GM23338 (cell line): ENCODE results near the gene EPG5. TPM values are rescaled to one million over a fixed set of nuclear protein-coding genes. Genes with fewer than 3 reads are reported as not detected.

ENCODE experiments used
- ATAC-seq: fragments of 200-7000 bp; cut with Tn5 transposase; 3 replicates; pipeline ENCODE4 v1.9.1; 2020
- DNase-seq: peaks from one replicate; pipeline ENCODE4 v3.0.0-alpha.2; 2015; ENCODE audit warnings: low spot score
- H2AFZ ChIP-seq: fragments of 200-600 bp; sonication (generic); 2 replicates; pipeline ENCODE4 v1.8.0; 2016; ENCODE audit warnings: antibody characterized with exemption, mild to moderate bottlenecking, moderate library complexity
- H3F3A ChIP-seq: fragments of 200-600 bp; sonication (generic); replicated peaks from 2 replicates; pipeline ENCODE4 v1.8.0; 2017; ENCODE audit warnings: antibody characterized with exemption, mixed run types, low read depth
- H3K27ac ChIP-seq: fragments of 200-600 bp; sonication (generic); 2 replicates; pipeline ENCODE4 v1.6.1; 2016; ENCODE audit warnings: low read depth
- H3K27me3 ChIP-seq: fragments of 200-600 bp; sonication (generic); 2 replicates; pipeline ENCODE4 v1.8.0; 2016; ENCODE audit warnings: mild to moderate bottlenecking, mixed run types, moderate library complexity; ENCODE audit not compliant: insufficient read depth
- H3K36me3 ChIP-seq: fragments of 200-600 bp; sonication (generic); 2 replicates; pipeline ENCODE4 v1.8.0; 2016; ENCODE audit warnings: mild to moderate bottlenecking; ENCODE audit not compliant: insufficient read depth
- H3K4me1 ChIP-seq: fragments of 200-600 bp; sonication (generic); 2 replicates; pipeline ENCODE4 v1.8.0; 2016; ENCODE audit warnings: mild to moderate bottlenecking, moderate library complexity; ENCODE audit not compliant: insufficient read depth
- H3K4me2 ChIP-seq: fragments of 200-600 bp; sonication (generic); 2 replicates; pipeline ENCODE4 v1.7.1; 2017; ENCODE audit warnings: mixed run types
- H3K4me3 ChIP-seq: fragments of 200-600 bp; sonication (generic); 2 replicates; pipeline ENCODE4 v1.6.1; 2016; ENCODE audit warnings: mixed run types
- H3K79me2 ChIP-seq: fragments of 200-600 bp; sonication (generic); replicated peaks from 2 replicates; pipeline ENCODE4 v1.8.0; 2017; ENCODE audit warnings: mild to moderate bottlenecking; ENCODE audit not compliant: insufficient read depth
- H3K9me2 ChIP-seq: fragments of 200-600 bp; sonication (generic); 2 replicates; pipeline ENCODE4 v1.8.0; 2017; ENCODE audit not compliant: insufficient read depth
- H4K20me1 ChIP-seq: fragments of 200-600 bp; sonication (generic); replicated peaks from 2 replicates; pipeline ENCODE4 v1.8.0; 2017; ENCODE audit warnings: mild to moderate bottlenecking; ENCODE audit not compliant: insufficient read depth
- H3K27ac Mint-ChIP-seq: 2 replicates; pipeline ENCODE4 v1.8.0; 2020; ENCODE audit warnings: inconsistent platforms, mild to moderate bottlenecking, moderate library complexity, mixed read lengths
- H3K27me3 Mint-ChIP-seq: 3 replicates; pipeline ENCODE4 v1.8.0; 2022; ENCODE audit warnings: low read depth, mild to moderate bottlenecking, moderate library complexity, mixed read lengths, inconsistent platforms; ENCODE audit not compliant: insufficient read depth, poor library complexity
- H3K36me3 Mint-ChIP-seq: 3 replicates; pipeline ENCODE4 v1.8.0; 2021; ENCODE audit warnings: low read depth, mild to moderate bottlenecking, inconsistent platforms, moderate library complexity, mixed read lengths
- H3K4me1 Mint-ChIP-seq: 3 replicates; pipeline ENCODE4 v1.8.0; 2020; ENCODE audit warnings: mild to moderate bottlenecking, inconsistent platforms, mixed read lengths
- H3K4me3 Mint-ChIP-seq: 3 replicates; pipeline ENCODE4 v1.8.0; 2021; ENCODE audit warnings: moderate library complexity, mild to moderate bottlenecking, inconsistent platforms, mixed read lengths
- H3K9me3 Mint-ChIP-seq: 3 replicates; pipeline ENCODE4 v1.8.0; 2020; ENCODE audit warnings: moderate library complexity, mild to moderate bottlenecking, inconsistent platforms, mixed read lengths
- CREB1 ChIP-seq: fragments of 250-450 bp; sonication (Bioruptor Pico); IDR thresholded peaks from 2 replicates; pipeline ENCODE4 v1.5.0; 2020; ENCODE audit warnings: low read depth, mild to moderate bottlenecking, moderate library complexity
- EZH2 ChIP-seq: fragments of 200-600 bp; sonication (generic); IDR thresholded peaks from one replicate; pipeline ENCODE4 v1.8.0; 2017; ENCODE audit warnings: antibody characterized with exemption, mild to moderate bottlenecking, low read depth; ENCODE audit not compliant: unreplicated experiment
- EZH2phosphoT487 ChIP-seq: fragments of 200-600 bp; sonication (generic); IDR thresholded peaks from one replicate; pipeline ENCODE4 v1.8.1; 2018; ENCODE audit warnings: antibody characterized with exemption; ENCODE audit not compliant: unreplicated experiment
- JUNB ChIP-seq: IDR thresholded peaks from one replicate; pipeline ENCODE4 v1.6.1; 2016; ENCODE audit warnings: antibody characterized with exemption; ENCODE audit not compliant: unreplicated experiment
- NANOG ChIP-seq: IDR thresholded peaks from 2 replicates; pipeline ENCODE4 v1.6.1; 2016; ENCODE audit warnings: antibody characterized with exemption, borderline replicate concordance
- POLR2AphosphoS5 ChIP-seq: IDR thresholded peaks from 2 replicates; pipeline ENCODE4 v1.6.1; 2016; ENCODE audit warnings: antibody characterized with exemption, low read depth
- STAT1 ChIP-seq: IDR thresholded peaks from one replicate; pipeline ENCODE4 v1.6.1; 2016; ENCODE audit warnings: antibody characterized with exemption; ENCODE audit not compliant: unreplicated experiment
- ZNF114 ChIP-seq: fragments of 250-450 bp; sonication (Bioruptor Pico); IDR thresholded peaks from 2 replicates; pipeline ENCODE4 v1.5.0; 2020; ENCODE audit warnings: mild to moderate bottlenecking, moderate library complexity
- ZNF331 ChIP-seq: fragments of 250-450 bp; sonication (Bioruptor Pico); IDR thresholded peaks from 2 replicates; pipeline ENCODE4 v1.5.0; 2020; ENCODE audit warnings: low read depth, mild to moderate bottlenecking, moderate library complexity
- polyA plus RNA-seq: library from polyadenylated mRNA; unstranded; fragments of >200 nt; fragmentation: Nextera tagmentation; extraction: Ambion mirVana; gene quantifications from 2 replicates; pipeline ENCODE4 v1.2.1, GENCODE V29; 2016
- total RNA-seq: library from RNA; depleted of rRNA; stranded (reverse); fragments of >200 nt; shearing (Covaris generic); gene quantifications from 2 replicates; pipeline ENCODE4 v1.2.3, GENCODE V29; 2014
- TF ChIP-seq, protein P1 (sequence below), 2 experiments: fragments of 200-600 bp in 1 of 2; sonication (generic) in 1 of 2; conservative IDR thresholded peaks; 2 replicates each; pipeline versions ENCODE4 v1.5.1 to v1.6.1; 2016 to 2017; ENCODE audit warnings: antibody characterized with exemption in 2 of 2, low read depth in 2 of 2, mild to moderate bottlenecking in 2 of 2, moderate library complexity in 1 of 2
- TF ChIP-seq, protein P2 (sequence below): fragments of 250-450 bp; sonication (Bioruptor Pico); IDR thresholded peaks from 2 replicates; pipeline ENCODE4 v1.5.0; 2020; ENCODE audit warnings: mild to moderate bottlenecking, moderate library complexity
- TF ChIP-seq, protein P3 (sequence below): IDR thresholded peaks from one replicate; pipeline ENCODE4 v1.6.1; 2018; ENCODE audit warnings: antibody characterized with exemption; ENCODE audit not compliant: unreplicated experiment
- TF ChIP-seq, protein P4 (sequence below): IDR thresholded peaks from 2 replicates; pipeline ENCODE4 v1.6.1; 2016; ENCODE audit warnings: antibody characterized with exemption

The EPG5 gene
- total and polyA plus RNA-seq, 2 experiments from 2014 or later: 4.1 to 29.2 TPM

DNA sequence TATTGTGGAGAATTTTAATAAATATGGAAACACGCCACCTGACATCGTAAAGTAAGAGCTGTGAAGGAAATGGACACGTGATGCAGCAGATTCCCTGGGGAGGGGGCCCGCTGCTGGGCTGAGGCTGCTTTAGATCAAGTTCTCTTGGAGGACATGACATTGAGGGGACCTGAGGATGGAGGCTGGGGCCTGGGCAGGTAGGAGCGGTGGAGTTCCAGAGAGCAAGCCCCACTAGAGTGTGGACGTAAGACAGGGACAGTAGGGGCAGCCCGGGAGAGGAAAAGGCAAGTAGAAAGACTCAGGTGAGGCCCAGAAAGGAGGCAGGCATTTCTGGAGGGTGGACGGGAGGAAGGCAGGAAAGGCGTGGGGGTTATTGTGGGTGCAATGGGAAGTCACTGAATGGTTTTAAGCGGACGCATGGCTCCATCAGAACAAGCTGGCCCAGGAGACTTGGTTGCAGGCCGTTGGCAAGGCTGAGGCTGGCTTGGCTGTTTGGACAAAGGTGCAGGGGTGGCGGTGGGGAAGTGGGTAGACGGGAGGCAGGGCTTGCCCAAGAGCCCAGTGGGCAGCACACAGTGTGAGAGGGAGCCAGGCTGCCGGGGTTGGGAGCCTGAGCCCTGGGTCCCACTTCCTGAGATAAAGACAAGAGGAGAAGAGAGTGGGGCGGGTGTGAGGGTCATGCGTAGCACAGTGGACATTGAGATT, 125.9 kb downstream of the EPG5 start:
- Mint-ChIP-seq H3K9me3 (no peaks in the 10 kb centered on the region), H3K4me1 (peaks cover 20% of the 10 kb centered on the region), H3K27me3 (peaks cover 18% of the 10 kb centered on the region), H3K36me3 (no peaks in the 10 kb centered on the region; the same call in 2 of the 3 replicates), H3K4me3 (no peak overlapping the region), H3K27ac (no peak overlapping the region)
- Histone ChIP-seq H3K4me2 (no peak overlapping the region), H3K9me2 (no peaks in the 10 kb centered on the region), H3K4me1 (peaks cover 13% of the 10 kb centered on the region; the same call in 1 of the 2 replicates), H4K20me1 (no peaks in the 10 kb centered on the region), H3K27me3 (peaks cover 26% of the 10 kb centered on the region), H3K27ac (no peak overlapping the region), H2AFZ (no peak overlapping the region), H3K36me3 (no peaks in the 10 kb centered on the region), H3K4me3 (no peak overlapping the region), H3F3A (0 out of 2 replicates have a peak, but pooled peaks cover 4% of the 10 kb centered on the region), H3K79me2 (no peaks in the 10 kb centered on the region)
- DNase-seq (no peak), ATAC-seq (no peak)
- TF ChIP-seq, protein P1, sequence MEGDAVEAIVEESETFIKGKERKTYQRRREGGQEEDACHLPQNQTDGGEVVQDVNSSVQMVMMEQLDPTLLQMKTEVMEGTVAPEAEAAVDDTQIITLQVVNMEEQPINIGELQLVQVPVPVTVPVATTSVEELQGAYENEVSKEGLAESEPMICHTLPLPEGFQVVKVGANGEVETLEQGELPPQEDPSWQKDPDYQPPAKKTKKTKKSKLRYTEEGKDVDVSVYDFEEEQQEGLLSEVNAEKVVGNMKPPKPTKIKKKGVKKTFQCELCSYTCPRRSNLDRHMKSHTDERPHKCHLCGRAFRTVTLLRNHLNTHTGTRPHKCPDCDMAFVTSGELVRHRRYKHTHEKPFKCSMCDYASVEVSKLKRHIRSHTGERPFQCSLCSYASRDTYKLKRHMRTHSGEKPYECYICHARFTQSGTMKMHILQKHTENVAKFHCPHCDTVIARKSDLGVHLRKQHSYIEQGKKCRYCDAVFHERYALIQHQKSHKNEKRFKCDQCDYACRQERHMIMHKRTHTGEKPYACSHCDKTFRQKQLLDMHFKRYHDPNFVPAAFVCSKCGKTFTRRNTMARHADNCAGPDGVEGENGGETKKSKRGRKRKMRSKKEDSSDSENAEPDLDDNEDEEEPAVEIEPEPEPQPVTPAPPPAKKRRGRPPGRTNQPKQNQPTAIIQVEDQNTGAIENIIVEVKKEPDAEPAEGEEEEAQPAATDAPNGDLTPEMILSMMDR (conservative IDR thresholded peaks at IDR 0.05; ENCODE audit: low read depth in 2 of 2): no peak
- no peak for TF ChIP-seq ZNF114 (CRISPR knock-in tag)
- TF ChIP-seq EZH2: no peak
- TF ChIP-seq JUNB: no peak
- no peak for TF ChIP-seq STAT1
- TF ChIP-seq, protein P2, sequence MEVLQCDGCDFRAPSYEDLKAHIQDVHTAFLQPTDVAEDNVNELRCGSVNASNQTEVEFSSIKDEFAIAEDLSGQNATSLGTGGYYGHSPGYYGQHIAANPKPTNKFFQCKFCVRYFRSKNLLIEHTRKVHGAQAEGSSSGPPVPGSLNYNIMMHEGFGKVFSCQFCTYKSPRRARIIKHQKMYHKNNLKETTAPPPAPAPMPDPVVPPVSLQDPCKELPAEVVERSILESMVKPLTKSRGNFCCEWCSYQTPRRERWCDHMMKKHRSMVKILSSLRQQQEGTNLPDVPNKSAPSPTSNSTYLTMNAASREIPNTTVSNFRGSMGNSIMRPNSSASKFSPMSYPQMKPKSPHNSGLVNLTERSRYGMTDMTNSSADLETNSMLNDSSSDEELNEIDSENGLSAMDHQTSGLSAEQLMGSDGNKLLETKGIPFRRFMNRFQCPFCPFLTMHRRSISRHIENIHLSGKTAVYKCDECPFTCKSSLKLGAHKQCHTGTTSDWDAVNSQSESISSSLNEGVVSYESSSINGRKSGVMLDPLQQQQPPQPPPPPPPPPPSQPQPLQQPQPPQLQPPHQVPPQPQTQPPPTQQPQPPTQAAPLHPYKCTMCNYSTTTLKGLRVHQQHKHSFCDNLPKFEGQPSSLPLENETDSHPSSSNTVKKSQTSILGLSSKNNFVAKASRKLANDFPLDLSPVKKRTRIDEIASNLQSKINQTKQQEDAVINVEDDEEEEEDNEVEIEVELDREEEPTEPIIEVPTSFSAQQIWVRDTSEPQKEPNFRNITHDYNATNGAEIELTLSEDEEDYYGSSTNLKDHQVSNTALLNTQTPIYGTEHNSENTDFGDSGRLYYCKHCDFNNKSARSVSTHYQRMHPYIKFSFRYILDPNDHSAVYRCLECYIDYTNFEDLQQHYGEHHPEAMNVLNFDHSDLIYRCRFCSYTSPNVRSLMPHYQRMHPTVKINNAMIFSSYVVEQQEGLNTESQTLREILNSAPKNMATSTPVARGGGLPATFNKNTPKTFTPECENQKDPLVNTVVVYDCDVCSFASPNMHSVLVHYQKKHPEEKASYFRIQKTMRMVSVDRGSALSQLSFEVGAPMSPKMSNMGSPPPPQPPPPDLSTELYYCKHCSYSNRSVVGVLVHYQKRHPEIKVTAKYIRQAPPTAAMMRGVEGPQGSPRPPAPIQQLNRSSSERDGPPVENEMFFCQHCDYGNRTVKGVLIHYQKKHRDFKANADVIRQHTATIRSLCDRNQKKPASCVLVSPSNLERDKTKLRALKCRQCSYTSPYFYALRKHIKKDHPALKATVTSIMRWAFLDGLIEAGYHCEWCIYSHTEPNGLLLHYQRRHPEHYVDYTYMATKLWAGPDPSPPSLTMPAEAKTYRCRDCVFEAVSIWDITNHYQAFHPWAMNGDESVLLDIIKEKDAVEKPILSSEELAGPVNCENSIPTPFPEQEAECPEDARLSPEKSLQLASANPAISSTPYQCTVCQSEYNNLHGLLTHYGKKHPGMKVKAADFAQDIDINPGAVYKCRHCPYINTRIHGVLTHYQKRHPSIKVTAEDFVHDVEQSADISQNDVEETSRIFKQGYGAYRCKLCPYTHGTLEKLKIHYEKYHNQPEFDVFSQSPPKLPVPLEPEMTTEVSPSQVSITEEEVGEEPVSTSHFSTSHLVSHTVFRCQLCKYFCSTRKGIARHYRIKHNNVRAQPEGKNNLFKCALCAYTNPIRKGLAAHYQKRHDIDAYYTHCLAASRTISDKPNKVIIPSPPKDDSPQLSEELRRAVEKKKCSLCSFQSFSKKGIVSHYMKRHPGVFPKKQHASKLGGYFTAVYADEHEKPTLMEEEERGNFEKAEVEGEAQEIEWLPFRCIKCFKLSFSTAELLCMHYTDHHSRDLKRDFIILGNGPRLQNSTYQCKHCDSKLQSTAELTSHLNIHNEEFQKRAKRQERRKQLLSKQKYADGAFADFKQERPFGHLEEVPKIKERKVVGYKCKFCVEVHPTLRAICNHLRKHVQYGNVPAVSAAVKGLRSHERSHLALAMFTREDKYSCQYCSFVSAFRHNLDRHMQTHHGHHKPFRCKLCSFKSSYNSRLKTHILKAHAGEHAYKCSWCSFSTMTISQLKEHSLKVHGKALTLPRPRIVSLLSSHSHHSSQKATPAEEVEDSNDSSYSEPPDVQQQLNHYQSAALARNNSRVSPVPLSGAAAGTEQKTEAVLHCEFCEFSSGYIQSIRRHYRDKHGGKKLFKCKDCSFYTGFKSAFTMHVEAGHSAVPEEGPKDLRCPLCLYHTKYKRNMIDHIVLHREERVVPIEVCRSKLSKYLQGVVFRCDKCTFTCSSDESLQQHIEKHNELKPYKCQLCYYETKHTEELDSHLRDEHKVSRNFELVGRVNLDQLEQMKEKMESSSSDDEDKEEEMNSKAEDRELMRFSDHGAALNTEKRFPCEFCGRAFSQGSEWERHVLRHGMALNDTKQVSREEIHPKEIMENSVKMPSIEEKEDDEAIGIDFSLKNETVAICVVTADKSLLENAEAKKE (CRISPR knock-in tag): no peak
- TF ChIP-seq EZH2phosphoT487: no peak
- no peak for TF ChIP-seq ZNF331
- no peak for TF ChIP-seq POLR2AphosphoS5
- TF ChIP-seq CREB1 (CRISPR knock-in tag): no peak
- TF ChIP-seq, protein P3, sequence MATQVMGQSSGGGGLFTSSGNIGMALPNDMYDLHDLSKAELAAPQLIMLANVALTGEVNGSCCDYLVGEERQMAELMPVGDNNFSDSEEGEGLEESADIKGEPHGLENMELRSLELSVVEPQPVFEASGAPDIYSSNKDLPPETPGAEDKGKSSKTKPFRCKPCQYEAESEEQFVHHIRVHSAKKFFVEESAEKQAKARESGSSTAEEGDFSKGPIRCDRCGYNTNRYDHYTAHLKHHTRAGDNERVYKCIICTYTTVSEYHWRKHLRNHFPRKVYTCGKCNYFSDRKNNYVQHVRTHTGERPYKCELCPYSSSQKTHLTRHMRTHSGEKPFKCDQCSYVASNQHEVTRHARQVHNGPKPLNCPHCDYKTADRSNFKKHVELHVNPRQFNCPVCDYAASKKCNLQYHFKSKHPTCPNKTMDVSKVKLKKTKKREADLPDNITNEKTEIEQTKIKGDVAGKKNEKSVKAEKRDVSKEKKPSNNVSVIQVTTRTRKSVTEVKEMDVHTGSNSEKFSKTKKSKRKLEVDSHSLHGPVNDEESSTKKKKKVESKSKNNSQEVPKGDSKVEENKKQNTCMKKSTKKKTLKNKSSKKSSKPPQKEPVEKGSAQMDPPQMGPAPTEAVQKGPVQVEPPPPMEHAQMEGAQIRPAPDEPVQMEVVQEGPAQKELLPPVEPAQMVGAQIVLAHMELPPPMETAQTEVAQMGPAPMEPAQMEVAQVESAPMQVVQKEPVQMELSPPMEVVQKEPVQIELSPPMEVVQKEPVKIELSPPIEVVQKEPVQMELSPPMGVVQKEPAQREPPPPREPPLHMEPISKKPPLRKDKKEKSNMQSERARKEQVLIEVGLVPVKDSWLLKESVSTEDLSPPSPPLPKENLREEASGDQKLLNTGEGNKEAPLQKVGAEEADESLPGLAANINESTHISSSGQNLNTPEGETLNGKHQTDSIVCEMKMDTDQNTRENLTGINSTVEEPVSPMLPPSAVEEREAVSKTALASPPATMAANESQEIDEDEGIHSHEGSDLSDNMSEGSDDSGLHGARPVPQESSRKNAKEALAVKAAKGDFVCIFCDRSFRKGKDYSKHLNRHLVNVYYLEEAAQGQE: no peak
- TF ChIP-seq, protein P4, sequence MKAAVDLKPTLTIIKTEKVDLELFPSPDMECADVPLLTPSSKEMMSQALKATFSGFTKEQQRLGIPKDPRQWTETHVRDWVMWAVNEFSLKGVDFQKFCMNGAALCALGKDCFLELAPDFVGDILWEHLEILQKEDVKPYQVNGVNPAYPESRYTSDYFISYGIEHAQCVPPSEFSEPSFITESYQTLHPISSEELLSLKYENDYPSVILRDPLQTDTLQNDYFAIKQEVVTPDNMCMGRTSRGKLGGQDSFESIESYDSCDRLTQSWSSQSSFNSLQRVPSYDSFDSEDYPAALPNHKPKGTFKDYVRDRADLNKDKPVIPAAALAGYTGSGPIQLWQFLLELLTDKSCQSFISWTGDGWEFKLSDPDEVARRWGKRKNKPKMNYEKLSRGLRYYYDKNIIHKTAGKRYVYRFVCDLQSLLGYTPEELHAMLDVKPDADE: no peak
- TF ChIP-seq NANOG: no peak
